Sigmoid colon (tissue), 4 donors: ENCODE results near the gene ELP4.

Experiments used
- CTCF ChIP-seq, 4 experiments: fragments of 450-650 bp in 3 of 4; fragments of 200-600 bp in 1 of 4; IDR thresholded peaks; one replicate each; pipeline ENCODE4 v1.5.1; 2016 to 2019; ENCODE audit warnings: antibody characterized with exemption in 4 of 4, mild to moderate bottlenecking in 3 of 4, moderate library complexity in 2 of 4
- POLR2A ChIP-seq, 2 donors: fragments of 450-650 bp; IDR thresholded peaks; one replicate each; pipeline ENCODE4 v1.6.1; 2016; ENCODE audit warnings: antibody characterized with exemption in 2 of 2, mild to moderate bottlenecking in 2 of 2, moderate library complexity in 2 of 2
- POLR2AphosphoS5 ChIP-seq, 4 donors: sonication (generic); formaldehyde crosslinking; IDR thresholded peaks; one replicate each; pipeline ENCODE4 v1.6.1; 2017; ENCODE audit warnings: antibody characterized with exemption in 4 of 4

DNA sequence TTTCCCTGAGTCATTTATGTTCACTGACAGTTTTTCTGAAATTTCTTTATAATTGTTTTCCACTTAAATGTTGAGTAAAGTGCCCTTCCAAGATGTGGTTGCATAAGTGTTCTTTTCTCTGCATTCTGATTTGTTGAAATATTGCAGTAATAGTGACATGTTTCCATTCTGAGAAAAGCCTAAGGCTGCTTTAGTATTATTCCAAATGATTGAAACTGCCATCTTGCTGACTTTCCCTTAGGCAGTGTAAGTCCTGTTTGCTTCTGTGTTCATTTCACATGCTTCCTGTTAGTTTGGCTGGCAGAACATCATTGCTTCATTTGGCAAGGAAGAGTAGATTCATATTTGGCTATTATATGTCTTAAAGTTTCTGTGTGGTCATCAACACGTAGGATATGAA lies 146.5 kb downstream of the ELP4 start:
- no peak for TF ChIP-seq POLR2AphosphoS5 (IDR thresholded peaks at IDR 0.05)
- no peak for TF ChIP-seq CTCF (IDR thresholded peaks at IDR 0.05)
- no peak for TF ChIP-seq POLR2A (IDR thresholded peaks at IDR 0.05)
